ENCODE measurements around the gene HELT. TPM values are rescaled to one million over a fixed set of nuclear protein-coding genes. Genes with fewer than 3 reads are reported as not detected.

Gene HELT
- total RNA-seq, 4 donors from 2014 or later = not detected

DNA sequence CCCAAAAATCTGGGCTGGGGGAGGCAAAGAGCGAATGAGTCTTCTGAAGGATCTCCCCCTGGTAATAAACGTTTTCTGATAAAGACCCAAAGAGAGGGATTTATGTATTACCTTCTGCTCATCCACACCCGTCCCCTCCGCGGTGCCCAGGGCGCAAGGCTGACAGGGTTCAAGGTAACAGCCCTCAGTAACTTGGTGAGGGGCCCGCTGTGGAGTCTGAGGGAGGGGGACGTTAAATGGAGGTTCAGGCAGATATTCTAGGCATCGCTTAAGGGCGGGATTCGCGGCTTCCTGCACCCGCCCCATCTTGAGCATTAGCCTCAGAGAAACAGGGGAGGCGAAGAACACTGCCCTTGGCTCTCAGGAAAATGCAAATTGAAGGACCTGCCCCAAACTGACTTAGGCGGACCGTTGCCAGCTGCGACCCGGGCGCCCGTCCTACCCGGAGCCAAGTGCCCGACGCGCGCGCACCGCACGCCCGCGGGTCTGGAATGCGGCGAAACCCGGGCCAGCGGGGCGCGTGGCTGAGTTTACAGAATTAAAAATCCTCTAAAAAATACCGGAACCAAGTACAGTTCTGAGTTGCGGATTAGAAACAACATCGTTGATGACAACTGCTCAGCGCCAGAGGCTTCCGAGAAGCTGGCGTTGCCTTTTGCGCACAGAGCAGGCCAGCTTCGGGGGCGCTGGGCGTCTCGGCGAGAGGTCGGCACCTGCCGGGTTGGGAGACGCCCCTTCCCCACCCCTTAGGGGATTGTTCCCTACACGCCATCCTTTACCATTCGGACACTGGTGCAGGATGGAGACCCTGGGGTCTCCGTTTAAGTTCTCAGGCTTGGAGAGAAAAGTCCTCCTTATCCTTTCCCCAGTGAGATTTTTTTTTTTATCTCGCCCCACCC, 2.8 kb downstream of the HELT start:
- H3K4me3 ChIP-seq = peak overlapping the region; percentile 20 to 43 (median 26)
- no peaks in the 10 kb centered on the region for H3K36me3 ChIP-seq
- intact Hi-C loops (cut with DNase I; ENCODE audit: low total_unique reads) = no loop called here
- no peak overlapping the region for H3K27ac ChIP-seq
- no peak for TF ChIP-seq POLR2A (IDR thresholded peaks at IDR 0.05)
- TF ChIP-seq, protein P1, sequence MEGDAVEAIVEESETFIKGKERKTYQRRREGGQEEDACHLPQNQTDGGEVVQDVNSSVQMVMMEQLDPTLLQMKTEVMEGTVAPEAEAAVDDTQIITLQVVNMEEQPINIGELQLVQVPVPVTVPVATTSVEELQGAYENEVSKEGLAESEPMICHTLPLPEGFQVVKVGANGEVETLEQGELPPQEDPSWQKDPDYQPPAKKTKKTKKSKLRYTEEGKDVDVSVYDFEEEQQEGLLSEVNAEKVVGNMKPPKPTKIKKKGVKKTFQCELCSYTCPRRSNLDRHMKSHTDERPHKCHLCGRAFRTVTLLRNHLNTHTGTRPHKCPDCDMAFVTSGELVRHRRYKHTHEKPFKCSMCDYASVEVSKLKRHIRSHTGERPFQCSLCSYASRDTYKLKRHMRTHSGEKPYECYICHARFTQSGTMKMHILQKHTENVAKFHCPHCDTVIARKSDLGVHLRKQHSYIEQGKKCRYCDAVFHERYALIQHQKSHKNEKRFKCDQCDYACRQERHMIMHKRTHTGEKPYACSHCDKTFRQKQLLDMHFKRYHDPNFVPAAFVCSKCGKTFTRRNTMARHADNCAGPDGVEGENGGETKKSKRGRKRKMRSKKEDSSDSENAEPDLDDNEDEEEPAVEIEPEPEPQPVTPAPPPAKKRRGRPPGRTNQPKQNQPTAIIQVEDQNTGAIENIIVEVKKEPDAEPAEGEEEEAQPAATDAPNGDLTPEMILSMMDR (IDR thresholded peaks at IDR 0.05 in 4 of 5, conservative IDR thresholded peaks at IDR 0.05 in 1 of 5) = no peak
- ATAC-seq (no peak), DNase-seq (no peak)
- no peaks in the 10 kb centered on the region for H3K9me3 ChIP-seq
- peaks cover 18 to 45% of the 10 kb centered on the region in 2 donors for H3K4me1 ChIP-seq
- peaks cover 85 to 96% (median 95%) of the 10 kb centered on the region in 3 donors for H3K27me3 ChIP-seq
- in situ Hi-C loops (cut with MboI; ENCODE audit: low sequenced_read_pairs in 4 of 4) = no loop called here

DNA sequence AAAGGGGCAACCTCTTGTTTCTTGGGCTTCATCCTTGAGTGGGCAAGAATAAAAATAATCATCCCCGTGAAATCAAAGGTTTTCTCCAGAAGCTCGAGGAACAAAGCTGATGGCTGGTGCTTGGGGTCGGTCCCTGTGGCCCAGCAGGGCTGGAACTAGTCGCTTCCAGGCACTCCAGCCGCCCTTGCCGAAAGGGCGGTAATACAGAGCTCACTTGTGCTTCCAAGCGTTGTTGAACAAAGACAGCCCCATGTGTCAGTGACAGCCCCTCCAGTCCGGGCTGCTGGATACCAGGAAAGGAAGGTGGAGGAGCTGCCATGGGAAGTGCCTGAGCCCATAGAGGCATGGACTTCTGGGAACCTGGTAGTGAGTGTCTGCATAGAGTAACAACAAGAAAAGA, 5.2 kb downstream of the HELT start:
- no peak overlapping the region for H3K27ac ChIP-seq
- no peak for ATAC-seq
- peaks cover 62 to 86% (median 84%) of the 10 kb centered on the region in 3 donors for H3K27me3 ChIP-seq
- intact Hi-C loops (cut with DNase I; ENCODE audit: low total_unique reads) (no loop called here), in situ Hi-C loops (cut with MboI; ENCODE audit: low sequenced_read_pairs in 4 of 4) (no loop called here)
- TF ChIP-seq POLR2A (IDR thresholded peaks at IDR 0.05) = no peak
- TF ChIP-seq, protein P1 (IDR thresholded peaks at IDR 0.05 in 4 of 5, conservative IDR thresholded peaks at IDR 0.05 in 1 of 5) = no peak
- H3K4me1 ChIP-seq = peaks cover 17 to 26% of the 10 kb centered on the region in 2 donors
- H3K9me3 ChIP-seq = no peaks in the 10 kb centered on the region
- no peak for DNase-seq
- no peak overlapping the region for H3K4me3 ChIP-seq
- H3K36me3 ChIP-seq = no peaks in the 10 kb centered on the region

DNA sequence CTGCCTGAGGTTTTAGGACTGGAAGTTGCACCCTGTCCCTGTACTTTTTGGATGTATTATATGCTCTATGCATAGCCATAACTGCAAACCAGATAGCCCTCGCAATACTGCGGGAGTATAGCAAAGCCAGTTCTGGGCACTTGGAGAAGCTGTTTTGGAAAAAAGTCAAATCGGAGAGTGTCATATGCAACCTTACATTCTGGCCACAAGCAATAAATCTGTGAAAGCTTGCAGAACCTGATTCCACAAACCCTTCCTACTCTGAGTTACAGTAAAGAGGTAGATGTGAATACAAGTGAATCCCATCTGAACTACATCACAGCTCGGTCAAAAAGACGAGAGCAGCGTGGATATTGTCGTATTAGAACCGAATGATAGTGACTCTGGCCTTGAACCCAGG, 10.3 kb downstream of the HELT start:
- ATAC-seq = no peak
- Histone ChIP-seq H3K9me3 (no peaks in the 10 kb centered on the region), H3K27me3 (peaks cover 13 to 46% (median 36%) of the 10 kb centered on the region in 3 donors), H3K4me1 (no peaks in the 10 kb centered on the region), H3K27ac (no peak overlapping the region), H3K36me3 (no peaks in the 10 kb centered on the region), H3K4me3 (no peak overlapping the region)
- intact Hi-C loops (cut with DNase I; ENCODE audit: low total_unique reads) (no loop called here), in situ Hi-C loops (cut with MboI; ENCODE audit: low sequenced_read_pairs in 4 of 4) (no loop called here)
- no peak for DNase-seq
- TF ChIP-seq, protein P1 (IDR thresholded peaks at IDR 0.05 in 4 of 5, conservative IDR thresholded peaks at IDR 0.05 in 1 of 5) = no peak
- no peak for TF ChIP-seq POLR2A (IDR thresholded peaks at IDR 0.05)

DNA sequence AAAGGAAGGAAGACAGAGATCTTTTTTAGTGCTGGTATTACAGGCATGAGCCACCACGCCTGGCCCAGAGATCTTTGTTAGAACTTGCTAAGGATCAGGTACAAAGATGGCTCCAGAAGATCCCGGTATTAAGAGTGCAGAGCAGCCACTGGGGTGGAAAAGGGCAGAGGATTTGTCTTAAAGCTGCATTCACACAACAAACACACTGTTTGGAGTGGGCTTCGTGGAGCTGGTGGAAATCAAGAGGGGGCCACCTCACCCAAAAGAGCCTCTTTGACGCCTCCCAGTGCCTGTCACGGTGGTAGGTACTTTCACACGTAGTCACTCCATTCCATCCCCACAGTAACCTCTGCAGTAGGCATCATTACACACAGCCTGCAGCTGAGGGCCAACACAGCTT, 13.3 kb downstream of the HELT start:
- H3K27ac ChIP-seq = no peak overlapping the region
- TF ChIP-seq, protein P1 (IDR thresholded peaks at IDR 0.05 in 4 of 5, conservative IDR thresholded peaks at IDR 0.05 in 1 of 5) = no peak
- TF ChIP-seq POLR2A (IDR thresholded peaks at IDR 0.05) = no peak
- in situ Hi-C loops (cut with MboI; ENCODE audit: low sequenced_read_pairs in 4 of 4) (loop anchor here in 1 of 4 donors (10.0 kb wide), 1 partner anchor 103 kb away; no protein-coding TSS in a partner anchor), intact Hi-C loops (cut with DNase I; ENCODE audit: low total_unique reads) (no loop called here)
- no peak for ATAC-seq
- H3K36me3 ChIP-seq = no peaks in the 10 kb centered on the region
- H3K27me3 ChIP-seq = peaks cover 0 to 22% (median 9%) of the 10 kb centered on the region in 3 donors
- no peaks in the 10 kb centered on the region for H3K4me1 ChIP-seq
- DNase-seq = no peak
- no peaks in the 10 kb centered on the region for H3K9me3 ChIP-seq
- H3K4me3 ChIP-seq = no peak overlapping the region

Data from gastrocnemius medialis (tissue), 4 donors.